ENCODE measurements around the gene KCNAB1.
A peak's percentile ranks its signal among the peaks of the same experiment; 100 is the strongest.

- TF ChIP-seq CTCF (conservative IDR thresholded peaks at IDR 0.05; ENCODE audit: low read length) (peak; percentile 62), EZH2phosphoT487 (IDR thresholded peaks at IDR 0.05; ENCODE audit: borderline replicate concordance) (no peak)
Measured at GRCh38 chr3:156448300-156448699, 327.9 kb downstream of the KCNAB1 start.

Data from Loucy (cell line).